Neuronal stem cell (in vitro differentiated cells): ENCODE measurements around the gene ELMOD3.
"Not testable (repeated sequence)": the region's sequence is repeated elsewhere in the genome, so short reads cannot be mapped to it uniquely, and the experiment has no call there.

Experiments
- DNase-seq: peaks from one replicate; pipeline ENCODE4 v3.0.0-alpha.2; 2013; ENCODE audit warnings: low spot score
- H2AFZ ChIP-seq: one replicate; pipeline ENCODE4 v1.6.1; 2013; ENCODE audit warnings: mild to moderate bottlenecking, low read length, inconsistent platforms
- H2AK5ac ChIP-seq: 2 replicates; pipeline ENCODE4 v1.6.1; 2013; ENCODE audit warnings: low read depth, mild to moderate bottlenecking, inconsistent platforms, low read length, moderate library complexity, mixed read lengths
- H2BK120ac ChIP-seq: 2 replicates; pipeline ENCODE4 v1.6.1; 2013; ENCODE audit warnings: low read depth, mild to moderate bottlenecking, inconsistent platforms, low read length, moderate library complexity, mixed read lengths
- H2BK12ac ChIP-seq: one replicate; pipeline ENCODE4 v1.6.1; 2013; ENCODE audit warnings: low read length, inconsistent platforms
- H2BK15ac ChIP-seq: 2 replicates; pipeline ENCODE4 v1.6.1; 2013; ENCODE audit warnings: mild to moderate bottlenecking, low read length, inconsistent platforms, mixed read lengths
- H2BK5ac ChIP-seq: one replicate; pipeline ENCODE4 v1.6.1; 2013; ENCODE audit warnings: inconsistent platforms, mild to moderate bottlenecking, low read length, moderate library complexity
- H3K14ac ChIP-seq: one replicate; pipeline ENCODE4 v1.6.1; 2013; ENCODE audit warnings: low read length, inconsistent platforms
- H3K18ac ChIP-seq: 2 replicates; pipeline ENCODE4 v1.6.1; 2013; ENCODE audit warnings: low read length, inconsistent platforms
- H3K23ac ChIP-seq: 2 replicates; pipeline ENCODE4 v1.6.1; 2013; ENCODE audit warnings: low read depth, mild to moderate bottlenecking, mixed read lengths, low read length, inconsistent platforms; ENCODE audit not compliant: poor library complexity
- H3K27ac ChIP-seq: replicated peaks from 3 replicates; pipeline ENCODE4 v1.5.1; 2013; ENCODE audit warnings: low read length, inconsistent platforms
- H3K27me3 ChIP-seq, 3 experiments: 2 replicates each; pipeline ENCODE4 v1.6.1; 2013; ENCODE audit warnings: low read length in 3 of 3, mild to moderate bottlenecking in 2 of 3, inconsistent platforms in 1 of 3, low read depth in 1 of 3, mixed read lengths in 1 of 3, moderate library complexity in 1 of 3; ENCODE audit not compliant: control insufficient read depth in 3 of 3, insufficient read depth in 3 of 3
- H3K36me3 ChIP-seq, 2 donors: replicated peaks in 1 of 2; 2 replicates each; pipeline ENCODE4 v1.6.1; 2013; ENCODE audit warnings: low read length in 2 of 2; ENCODE audit not compliant: control insufficient read depth in 2 of 2, insufficient read depth in 2 of 2
- H3K4ac ChIP-seq: 2 replicates; pipeline ENCODE4 v1.6.1; 2013; ENCODE audit warnings: inconsistent platforms, mild to moderate bottlenecking, low read length, moderate library complexity
- H3K4me1 ChIP-seq, 2 donors: 1 replicate in 1 of 2; 2 replicates in 1 of 2; pipeline ENCODE4 v1.6.1; 2013; ENCODE audit warnings: low read length in 2 of 2, low read depth in 1 of 2; ENCODE audit not compliant: control insufficient read depth in 2 of 2, insufficient read depth in 1 of 2
- H3K4me2 ChIP-seq: one replicate; pipeline ENCODE4 v1.6.1; 2013; ENCODE audit warnings: mild to moderate bottlenecking, low read length, inconsistent platforms; ENCODE audit not compliant: insufficient read depth, poor library complexity, severe bottlenecking
- H3K4me3 ChIP-seq, 2 donors: 2 replicates each; pipeline ENCODE4 v1.5.1; 2013; ENCODE audit warnings: low read length in 2 of 2, mild to moderate bottlenecking in 2 of 2, inconsistent platforms in 1 of 2, moderate library complexity in 1 of 2
- H3K79me1 ChIP-seq: one replicate; pipeline ENCODE4 v1.6.1; 2013; ENCODE audit warnings: low read depth, mild to moderate bottlenecking, inconsistent platforms, low read length, moderate library complexity
- H3K9ac ChIP-seq: one replicate; pipeline ENCODE4 v1.6.1; 2013; ENCODE audit warnings: mild to moderate bottlenecking, low read depth, low read length, inconsistent platforms; ENCODE audit not compliant: poor library complexity
- H3K9me3 ChIP-seq, 2 donors: replicated peaks in 1 of 2; 2 replicates each; pipeline versions ENCODE3 to v1.6.1; 2013; ENCODE audit warnings: low read length in 2 of 2, mild to moderate bottlenecking in 2 of 2, inconsistent platforms in 1 of 2, low read depth in 1 of 2, mixed read lengths in 1 of 2, moderate library complexity in 1 of 2; ENCODE audit not compliant: control insufficient read depth in 2 of 2, insufficient read depth in 1 of 2
- H4K8ac ChIP-seq: one replicate; pipeline ENCODE4 v1.6.1; 2013; ENCODE audit warnings: low read depth, mild to moderate bottlenecking, inconsistent platforms, low read length, moderate library complexity
- H4K91ac ChIP-seq: one replicate; pipeline ENCODE4 v1.6.1; 2013; ENCODE audit warnings: low read length, low read depth, mild to moderate bottlenecking, inconsistent platforms; ENCODE audit not compliant: poor library complexity
- WGBS, 2 donors: extraction: QIAGEN DNeasy Blood & Tissue Kit; methylation state at CpG; one replicate each; pipeline ENCODE4 v1.1.7; 2013; ENCODE audit warnings: missing lambda C conversion rate in 2 of 2, mixed read lengths in 1 of 2; ENCODE audit not compliant: insufficient read length in 2 of 2, insufficient replicate concordance in 1 of 2; ENCODE audit errors: extremely low coverage in 2 of 2; 5-methylcytosine and 5-hydroxymethylcytosine counted together

Gene ELMOD3

GRCh38 chr2:85356186-85356585 is 1.6 kb downstream of the ELMOD3 start:
- no peak overlapping the region for H3K18ac ChIP-seq
- H3K4me2 ChIP-seq = no peak overlapping the region
- no peak overlapping the region for H2AFZ ChIP-seq
- H3K4ac ChIP-seq = no peak overlapping the region
- H3K36me3 ChIP-seq = peaks cover 7 to 43% of the 10 kb centered on the region in 2 donors
- peaks cover 4 to 7% of the 10 kb centered on the region in 2 donors for H3K4me1 ChIP-seq
- no peak overlapping the region for H2BK12ac ChIP-seq
- H2BK5ac ChIP-seq = no peak overlapping the region
- H2AK5ac ChIP-seq = no peak overlapping the region
- DNase-seq = no peak
- no peak overlapping the region for H4K91ac ChIP-seq
- H3K23ac ChIP-seq = no peak overlapping the region
- H3K4me3 ChIP-seq = peak overlapping the region in 1 of 2 donors; percentile 93
- no peak overlapping the region for H3K14ac ChIP-seq
- no peak overlapping the region for H4K8ac ChIP-seq
- no peak overlapping the region for H3K9ac ChIP-seq
- H3K79me1 ChIP-seq = no peaks in the 10 kb centered on the region
- WGBS, 2 donors = no CpG with 5 or more reads among the region's 2 CpGs
- H2BK120ac ChIP-seq = no peak overlapping the region
- H2BK15ac ChIP-seq = no peak overlapping the region
- H3K9me3 ChIP-seq = no peaks in the 10 kb centered on the region
- H3K27me3 ChIP-seq = no peaks in the 10 kb centered on the region
- H3K27ac ChIP-seq = no peak overlapping the region

GRCh38 chr2:85357736-85358135 is 3.2 kb downstream of the ELMOD3 start:
- H3K4me3 ChIP-seq = no peak overlapping the region
- H4K91ac ChIP-seq = no peak overlapping the region
- H2BK120ac ChIP-seq = no peak overlapping the region
- H3K4ac ChIP-seq = no peak overlapping the region
- DNase-seq = no peak
- H3K79me1 ChIP-seq = peaks cover 2% of the 10 kb centered on the region
- H4K8ac ChIP-seq = no peak overlapping the region
- WGBS, 2 donors = no CpG with 5 or more reads among the region's 3 CpGs
- peaks cover 10 to 42% of the 10 kb centered on the region in 2 donors for H3K36me3 ChIP-seq
- no peaks in the 10 kb centered on the region for H3K27me3 ChIP-seq
- no peak overlapping the region for H3K4me2 ChIP-seq
- H3K14ac ChIP-seq = no peak overlapping the region
- H2BK12ac ChIP-seq = no peak overlapping the region
- no peak overlapping the region for H3K23ac ChIP-seq
- H3K27ac ChIP-seq = no peak overlapping the region
- H2BK5ac ChIP-seq = no peak overlapping the region
- H2AFZ ChIP-seq = no peak overlapping the region
- H3K4me1 ChIP-seq = peaks cover 4 to 7% of the 10 kb centered on the region in 2 donors
- H2BK15ac ChIP-seq = no peak overlapping the region
- no peak overlapping the region for H3K9ac ChIP-seq
- H3K18ac ChIP-seq = no peak overlapping the region
- H2AK5ac ChIP-seq = no peak overlapping the region
- no peaks in the 10 kb centered on the region for H3K9me3 ChIP-seq

DNA sequence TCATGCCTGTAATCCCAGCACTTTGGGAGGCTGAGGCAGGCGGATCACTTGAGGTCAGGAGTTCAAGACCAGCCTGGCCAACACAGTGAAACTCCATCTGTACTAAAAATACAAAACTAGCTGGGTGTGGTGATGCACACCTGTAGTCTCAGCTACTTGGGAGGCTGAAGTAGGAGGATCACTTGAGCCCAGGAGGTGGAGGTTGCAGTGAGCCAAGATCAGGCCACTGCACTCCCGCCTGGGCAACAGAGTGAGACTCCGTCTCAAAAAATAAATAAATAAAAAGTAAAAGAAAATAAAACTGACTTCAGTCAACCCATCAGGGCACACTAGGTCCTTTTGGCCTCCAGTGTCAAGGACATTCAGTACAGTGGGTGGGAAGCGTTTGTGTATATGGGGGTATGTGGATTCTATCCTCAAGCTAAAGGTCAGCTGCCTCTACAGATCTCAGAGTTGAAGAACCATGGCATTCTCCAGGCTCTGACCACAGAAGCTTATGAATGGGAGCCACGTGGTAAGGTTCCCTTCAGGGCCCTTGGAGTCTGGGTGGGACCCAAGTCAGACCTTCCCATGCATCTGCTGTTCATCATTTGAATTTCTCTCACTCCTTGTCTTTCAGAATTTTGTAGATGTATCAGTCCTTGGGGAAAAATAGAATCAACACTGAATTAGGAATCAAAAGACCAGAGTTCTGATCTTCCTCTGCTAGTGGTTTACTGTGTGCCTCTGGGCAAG is 8.3 kb downstream of the ELMOD3 start:
- not testable (repeated sequence) for H2BK5ac ChIP-seq, H3K9ac ChIP-seq, H4K91ac ChIP-seq, H2BK12ac ChIP-seq, H3K18ac ChIP-seq, H4K8ac ChIP-seq, H3K4me2 ChIP-seq, H3K4me3 ChIP-seq, H2AK5ac ChIP-seq, H3K27me3 ChIP-seq, H3K4me1 ChIP-seq, H3K4ac ChIP-seq, H3K27ac ChIP-seq, H3K9me3 ChIP-seq, H2BK120ac ChIP-seq, H3K14ac ChIP-seq, DNase-seq, H2AFZ ChIP-seq, H3K79me1 ChIP-seq, H2BK15ac ChIP-seq, H3K23ac ChIP-seq
- H3K36me3 ChIP-seq = peaks cover 8 to 28% of the 10 kb centered on the region in 2 donors
- no CpG with 5 or more reads among the region's 5 CpGs for WGBS, 2 donors

DNA sequence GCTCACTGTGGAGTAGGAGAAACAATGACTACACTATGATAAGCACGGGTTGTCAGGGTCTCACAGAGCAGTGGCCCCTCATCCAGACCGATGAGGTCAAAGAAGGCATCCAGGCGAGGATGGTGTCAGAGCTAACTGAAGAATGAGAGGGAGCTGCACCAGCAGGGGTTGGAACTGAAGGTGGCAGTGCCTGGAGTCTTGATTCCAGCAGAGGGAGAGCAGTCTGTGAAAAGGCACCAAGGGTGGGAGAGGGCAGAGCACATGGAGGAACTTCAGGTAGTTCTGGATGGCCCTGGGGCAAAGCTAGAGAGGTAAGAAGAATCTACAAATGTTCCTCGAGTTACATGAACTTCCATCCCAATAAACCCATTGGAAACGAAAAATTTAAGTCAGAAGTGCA is 12.6 kb downstream of the ELMOD3 start:
- Histone ChIP-seq H2AFZ (no peak overlapping the region), H3K4me3 (no peak overlapping the region), H3K9ac (no peak overlapping the region)

More for the DNA sequence above, 12.6 kb downstream of the ELMOD3 start:
- Histone ChIP-seq H4K91ac (no peak overlapping the region), H2BK12ac (no peak overlapping the region), H2BK5ac (no peak overlapping the region), H2BK120ac (no peak overlapping the region), H3K36me3 (peaks cover 9% of the 10 kb centered on the region in 2 donors), H3K4ac (no peak overlapping the region), H3K4me2 (no peak overlapping the region), H3K79me1 (peaks cover under 1% of the 10 kb centered on the region), H3K27ac (no peak overlapping the region), H3K23ac (no peak overlapping the region), H3K27me3 (no peaks in the 10 kb centered on the region), H3K14ac (no peak overlapping the region), H3K18ac (no peak overlapping the region), H3K9me3 (no peaks in the 10 kb centered on the region), H2BK15ac (no peak overlapping the region), H4K8ac (no peak overlapping the region), H3K4me1 (no peaks in the 10 kb centered on the region), H2AK5ac (no peak overlapping the region)
- no CpG with 5 or more reads among the region's 5 CpGs for WGBS, 2 donors
- no peak for DNase-seq
